Gastrocnemius medialis (tissue), 4 donors: ENCODE measurements around the gene GNA15. TPM values are rescaled to one million over a fixed set of nuclear protein-coding genes. Genes with fewer than 3 reads are reported as not detected.

Experiments
- ATAC-seq, 2 donors: fragments of 150-250 bp; one replicate each; pipeline ENCODE4 v1.9.1; 2016
- DNase-seq, 2 donors: peaks; one replicate each; pipeline ENCODE4 v3.0.0-alpha.2; 2019
- H3K27ac ChIP-seq, 4 donors: fragments of 200-600 bp; sonication (generic); 1 replicate in 1 of 4; 2 replicates in 3 of 4; pipeline ENCODE4 v1.5.1; 2016 to 2018; ENCODE audit warnings: mild to moderate bottlenecking in 2 of 4, moderate library complexity in 1 of 4
- H3K27me3 ChIP-seq, 3 donors: fragments of 200-600 bp; sonication (generic) in 2 of 3; 1 replicate in 1 of 3; 2 replicates in 2 of 3; pipeline versions ENCODE4 v1.5.1 to v1.6.0; 2016 to 2019; ENCODE audit warnings: mild to moderate bottlenecking in 1 of 3, moderate library complexity in 1 of 3
- H3K36me3 ChIP-seq, 2 donors: fragments of 200-600 bp; sonication (generic) in 1 of 2; one replicate each; pipeline ENCODE4 v1.5.1; 2017 to 2018
- H3K4me1 ChIP-seq, 2 donors: fragments of 200-600 bp; sonication (generic) in 1 of 2; one replicate each; pipeline ENCODE4 v1.5.1; 2016 to 2017; ENCODE audit warnings: mild to moderate bottlenecking in 2 of 2
- H3K4me3 ChIP-seq, 4 donors: fragments of 200-600 bp; sonication (generic) in 3 of 4; 1 replicate in 1 of 4; 2 replicates in 3 of 4; pipeline ENCODE4 v1.5.1; 2016 to 2019; ENCODE audit warnings: mild to moderate bottlenecking in 2 of 4
- H3K9me3 ChIP-seq, 3 donors: fragments of 200-600 bp; sonication (generic) in 2 of 3; 1 replicate in 1 of 3; 2 replicates in 2 of 3; pipeline ENCODE4 v1.5.1; 2016 to 2019
- CTCF ChIP-seq, 5 experiments: fragments of 450-650 bp in 3 of 5; fragments of 200-600 bp in 2 of 5; sonication (generic) in 2 of 5; IDR thresholded peaks in 4 of 5; conservative IDR thresholded peaks in 1 of 5; 1 replicate in 4 of 5; 2 replicates in 1 of 5; pipeline ENCODE4 v1.5.1; 2016 to 2019; ENCODE audit warnings: antibody characterized with exemption in 5 of 5, mild to moderate bottlenecking in 3 of 5, moderate library complexity in 3 of 5
- POLR2A ChIP-seq, 2 donors: fragments of 450-650 bp; IDR thresholded peaks; one replicate each; pipeline ENCODE4 v1.6.1; 2017; ENCODE audit warnings: antibody characterized with exemption in 2 of 2, mild to moderate bottlenecking in 2 of 2, moderate library complexity in 2 of 2
- in situ Hi-C, 4 donors: fragments of 200-750 bp; cut with MboI; loops; one replicate each; pipeline versions ENCODE4 v1.15.0 to v1.8.0; 2017; ENCODE audit warnings: low sequenced_read_pairs in 4 of 4
- intact Hi-C: fragments of 100-400 bp; cut with DNase I; formaldehyde crosslinking; loops from one replicate; pipeline ENCODE4 v1.15.1; 2023; ENCODE audit warnings: low total_unique reads
- total RNA-seq, 4 donors: library from RNA; depleted of rRNA; stranded (reverse); fragments of >200 nt; gene quantifications; one replicate each; pipeline versions ENCODE4 v1.1.0 to v1.2.3, GENCODE V29; 2016

The GNA15 gene
- total RNA-seq, 4 donors from 2014 or later = 0.51 to 1.2 (median 0.81) TPM

DNA sequence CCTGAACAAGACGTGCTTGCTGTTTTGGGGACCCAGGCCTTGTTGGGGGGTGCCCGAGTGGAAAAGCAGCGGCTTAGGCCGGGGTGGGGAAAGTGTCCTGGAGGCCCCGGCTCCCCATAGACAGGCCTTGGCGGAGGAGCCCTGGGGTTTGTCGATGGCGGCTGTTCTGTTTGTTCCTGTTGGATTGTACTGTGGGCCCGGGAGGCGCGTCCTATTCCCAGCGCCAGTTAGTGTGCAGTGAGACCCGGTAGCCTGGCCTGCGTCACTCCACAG is 61.0 kb downstream of the GNA15 start:
- Histone ChIP-seq H3K36me3 (peaks cover 0 to 20% of the 10 kb centered on the region in 2 donors), H3K9me3 (no peaks in the 10 kb centered on the region), H3K27me3 (no peaks in the 10 kb centered on the region), H3K27ac (no peak overlapping the region), H3K4me1 (no peaks in the 10 kb centered on the region), H3K4me3 (no peak overlapping the region)
- TF ChIP-seq CTCF (IDR thresholded peaks at IDR 0.05 in 4 of 5, conservative IDR thresholded peaks at IDR 0.05 in 1 of 5) (no peak), POLR2A (IDR thresholded peaks at IDR 0.05) (no peak)
- no peak for DNase-seq
- no peak for ATAC-seq
- intact Hi-C loops = no loop called here
- in situ Hi-C loops = no loop called here

- no peak for TF ChIP-seq POLR2A (IDR thresholded peaks at IDR 0.05)
- no peak for TF ChIP-seq CTCF (IDR thresholded peaks at IDR 0.05 in 4 of 5, conservative IDR thresholded peaks at IDR 0.05 in 1 of 5)
- Histone ChIP-seq H3K36me3 (peaks cover 0 to 33% of the 10 kb centered on the region in 2 donors), H3K4me3 (no peak overlapping the region), H3K27ac (no peak overlapping the region), H3K4me1 (no peaks in the 10 kb centered on the region), H3K27me3 (no peaks in the 10 kb centered on the region), H3K9me3 (no peaks in the 10 kb centered on the region)
- no peak for DNase-seq
- no peak for ATAC-seq
- intact Hi-C loops (no loop called here), in situ Hi-C loops (no loop called here)
Observed at GRCh38 chr19:3198901-3199700, 63.3 kb downstream of the GNA15 start.

GRCh38 chr19:3201072-3201700 is 65.4 kb downstream of the GNA15 start:
- no peaks in the 10 kb centered on the region for H3K9me3 ChIP-seq
- intact Hi-C loops (no loop called here), in situ Hi-C loops (no loop called here)
- TF ChIP-seq CTCF (IDR thresholded peaks at IDR 0.05 in 4 of 5, conservative IDR thresholded peaks at IDR 0.05 in 1 of 5) (no peak), POLR2A (IDR thresholded peaks at IDR 0.05) (no peak)
- H3K4me1 ChIP-seq = no peaks in the 10 kb centered on the region
- no peak overlapping the region for H3K27ac ChIP-seq
- no peaks in the 10 kb centered on the region for H3K27me3 ChIP-seq
- no peak for ATAC-seq
- H3K36me3 ChIP-seq = peaks cover 0 to 50% of the 10 kb centered on the region in 2 donors
- DNase-seq = no peak
- H3K4me3 ChIP-seq = no peak overlapping the region

DNA sequence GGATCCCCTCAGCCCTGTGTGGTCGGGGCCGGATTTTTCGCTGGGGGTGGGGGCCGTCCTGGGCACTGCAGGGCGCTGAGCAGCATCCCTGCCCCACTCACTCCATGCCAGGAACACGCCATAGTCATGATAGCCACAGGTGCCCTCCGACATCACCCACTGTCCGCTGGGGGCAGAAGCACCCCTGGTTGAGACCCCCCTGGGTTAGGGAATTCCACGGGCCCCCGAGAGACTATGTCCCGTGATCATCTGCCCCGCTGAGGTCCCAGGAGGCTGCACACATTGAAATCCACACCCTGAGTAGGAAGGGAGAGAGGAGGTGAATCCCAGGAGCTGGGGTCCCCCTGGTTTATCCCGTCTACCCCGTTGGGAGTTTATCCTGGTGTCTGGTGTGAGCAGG is 66.1 kb downstream of the GNA15 start:
- in situ Hi-C loops (no loop called here), intact Hi-C loops (no loop called here)
- ATAC-seq (no peak), DNase-seq (no peak)
- Histone ChIP-seq H3K27ac (no peak overlapping the region), H3K27me3 (no peaks in the 10 kb centered on the region), H3K9me3 (no peaks in the 10 kb centered on the region), H3K4me1 (no peaks in the 10 kb centered on the region), H3K36me3 (peaks cover 0 to 57% of the 10 kb centered on the region in 2 donors), H3K4me3 (no peak overlapping the region)
- TF ChIP-seq POLR2A (IDR thresholded peaks at IDR 0.05) (no peak), CTCF (IDR thresholded peaks at IDR 0.05 in 4 of 5, conservative IDR thresholded peaks at IDR 0.05 in 1 of 5) (no peak)
